Measurements from ENCODE around the gene KLHL20. TPM values are rescaled to one million over a fixed set of nuclear protein-coding genes. Genes with fewer than 3 reads are reported as not detected.
A peak's percentile ranks its signal among the peaks of the same experiment; 100 is the strongest.

The KLHL20 gene
- total and polyA plus RNA-seq, 2 of the 13 experiments (the other 11 are each of a cell fraction or from before 2014, with no cell fraction given): 7.4 to 14.3 TPM

GRCh38 chr1:173824315-173825081 lies 109.7 kb downstream of the KLHL20 start, which contains the start of the genes CENPL and DARS2 (continued):
- no peak for TF ChIP-seq HNF4G (IDR thresholded peaks at IDR 0.05; ENCODE audit: borderline replicate concordance, low read depth, low read length)
- no peak for TF ChIP-seq HNF4G (CRISPR knock-in tag; IDR thresholded peaks at IDR 0.05; ENCODE audit: borderline replicate concordance, low read depth)
- TF ChIP-seq MAFK (conservative IDR thresholded peaks at IDR 0.05 in 1 of 2, IDR thresholded peaks at IDR 0.05 in 1 of 2; ENCODE audit: low read length in 2 of 2): no peak
- TF ChIP-seq ZNF598 (CRISPR knock-in tag; IDR thresholded peaks at IDR 0.05; ENCODE audit: borderline replicate concordance): no peak
- TF ChIP-seq ZNF816 (CRISPR knock-in tag; IDR thresholded peaks at IDR 0.05; ENCODE audit: borderline replicate concordance): peak; percentile 20; the same call in 1 of the 2 replicates
- peak; percentile 26; the same call in 1 of the 2 replicates for TF ChIP-seq ESRRA (CRISPR knock-in tag; IDR thresholded peaks at IDR 0.05; ENCODE audit: low read depth)
- peak; percentile 100 for TF ChIP-seq MIXL1 (CRISPR knock-in tag; IDR thresholded peaks at IDR 0.05)
- no peak for TF ChIP-seq SIX4 (CRISPR knock-in tag; IDR thresholded peaks at IDR 0.05)
- TF ChIP-seq HMG20A (CRISPR knock-in tag; IDR thresholded peaks at IDR 0.05; ENCODE audit: borderline replicate concordance): no peak
- peak; percentile 89 for TF ChIP-seq SIN3B (IDR thresholded peaks at IDR 0.05; ENCODE audit: low read length)
- 0 out of 2 replicates have a peak, but pooled peaks have one; percentile 50 for TF ChIP-seq IKZF5 (CRISPR knock-in tag; IDR thresholded peaks at IDR 0.05)
- TF ChIP-seq MEIS2 (CRISPR knock-in tag; IDR thresholded peaks at IDR 0.05): peak; percentile 24; the same call in 1 of the 2 replicates
- no peak for TF ChIP-seq TP53 (CRISPR knock-in tag; conservative IDR thresholded peaks at IDR 0.05)
- no peak for TF ChIP-seq KLF13 (CRISPR knock-in tag; IDR thresholded peaks at IDR 0.05)
- TF ChIP-seq ASH2L (IDR thresholded peaks at IDR 0.05; ENCODE audit: insufficient read length, low read depth, low read length): peak; percentile 95
- peak; percentile 89; the same call in 1 of the 2 replicates for TF ChIP-seq PRMT3 (CRISPR knock-in tag; IDR thresholded peaks at IDR 0.05; ENCODE audit: borderline replicate concordance, low read depth)
- peak; percentile 67; the same call in 1 of the 2 replicates for TF ChIP-seq ZNF580 (CRISPR knock-in tag; IDR thresholded peaks at IDR 0.05; ENCODE audit: borderline replicate concordance, low read depth)
- TF ChIP-seq TEF (CRISPR knock-in tag; IDR thresholded peaks at IDR 0.05): no peak
- TF ChIP-seq ZNF788 (CRISPR knock-in tag; IDR thresholded peaks at IDR 0.05; ENCODE audit: borderline replicate concordance): peak; percentile 51; the same call in 1 of the 2 replicates
- no peak for TF ChIP-seq ZNF674 (CRISPR knock-in tag; IDR thresholded peaks at IDR 0.05; ENCODE audit: low read depth)
- TF ChIP-seq SP4 (CRISPR knock-in tag; IDR thresholded peaks at IDR 0.05): peak; percentile 64; the same call in 1 of the 2 replicates
- TF ChIP-seq GTF2F1 (IDR thresholded peaks at IDR 0.05; ENCODE audit: low read length): no peak
- TF ChIP-seq REL (CRISPR knock-in tag; conservative IDR thresholded peaks at IDR 0.05): 0 out of 2 replicates have a peak, but pooled peaks have one; percentile 54
- TF ChIP-seq TFDP1 (CRISPR knock-in tag; IDR thresholded peaks at IDR 0.05; ENCODE audit: borderline replicate concordance): peak; percentile 97
- TF ChIP-seq ZNF230 (CRISPR knock-in tag; IDR thresholded peaks at IDR 0.05): 0 out of 2 replicates have a peak, but pooled peaks have one; percentile 45
- TF ChIP-seq SMYD3 (CRISPR knock-in tag; IDR thresholded peaks at IDR 0.05): peak; percentile 78; the same call in 1 of the 2 replicates
- no peak for TF ChIP-seq ZBTB42 (CRISPR knock-in tag; IDR thresholded peaks at IDR 0.05)

Measured in HepG2 (cell line).